Adrenal gland (tissue), 12 donors: ENCODE data around the gene HARBI1. TPM values are rescaled to one million over a fixed set of nuclear protein-coding genes. Genes with fewer than 3 reads are reported as not detected.
"Not testable (repeated sequence)": the region's sequence is repeated elsewhere in the genome, so short reads cannot be mapped to it uniquely, and the experiment has no call there.

Source experiments
- DNase-seq, 7 donors: peaks; one replicate each; pipeline ENCODE4 v3.0.0-alpha.2; 2019 to 2020
- H3K27ac ChIP-seq, 5 donors: fragments of 200-600 bp; sonication (generic) in 4 of 5; 1 replicate in 3 of 5; 2 replicates in 2 of 5; pipeline versions ENCODE4 v1.5.1 to v1.8.0; 2016 to 2020; ENCODE audit warnings: mild to moderate bottlenecking in 1 of 5
- H3K27me3 ChIP-seq: fragments of 200-600 bp; 2 replicates; pipeline ENCODE4 v1.8.0; 2021
- H3K36me3 ChIP-seq, 2 donors: fragments of 200-600 bp; replicated peaks in 1 of 2; 1 replicate in 1 of 2; 2 replicates in 1 of 2; pipeline versions ENCODE4 v1.5.1 to v1.8.0; 2018 to 2022
- H3K4me1 ChIP-seq, 2 donors: fragments of 200-600 bp; replicated peaks in 1 of 2; 1 replicate in 1 of 2; 2 replicates in 1 of 2; pipeline versions ENCODE4 v1.5.1 to v1.8.0; 2018 to 2021
- H3K4me3 ChIP-seq, 4 donors: fragments of 200-600 bp; sonication (generic) in 3 of 4; one replicate each; pipeline ENCODE4 v1.5.1; 2016 to 2018
- H3K9me3 ChIP-seq, 3 donors: fragments of 200-600 bp; sonication (generic) in 1 of 3; replicated peaks in 1 of 3; 1 replicate in 2 of 3; 2 replicates in 1 of 3; pipeline versions ENCODE4 v1.5.1 to v1.8.0; 2016 to 2021
- CTCF ChIP-seq, 6 experiments: fragments of 450-650 bp in 4 of 6; fragments of 200-600 bp in 2 of 6; sonication (generic) in 1 of 6; IDR thresholded peaks; 1 replicate in 5 of 6; 2 replicates in 1 of 6; pipeline versions ENCODE4 v1.5.1 to v1.8.0; 2016 to 2021; ENCODE audit warnings: antibody characterized with exemption in 6 of 6, mild to moderate bottlenecking in 2 of 6, moderate library complexity in 1 of 6
- POLR2A ChIP-seq, 2 donors: fragments of 450-650 bp; IDR thresholded peaks; one replicate each; pipeline ENCODE4 v1.6.1; 2017; ENCODE audit warnings: antibody characterized with exemption in 2 of 2, mild to moderate bottlenecking in 2 of 2, moderate library complexity in 1 of 2
- WGBS, 4 donors: extraction: QIAGEN DNeasy Blood & Tissue Kit in 2 of 4; methylation state at CpG; one replicate each; pipeline versions ENCODE4 v1.1.5 to v1.1.7; 2013 to 2017; 5-methylcytosine and 5-hydroxymethylcytosine counted together
- intact Hi-C, 2 donors: fragments of 100-400 bp; cut with DNase I; formaldehyde crosslinking; loops; one replicate each; pipeline versions ENCODE4 v1.14.1 to v1.15.0; 2022 to 2023
- polyA plus RNA-seq, 3 donors: library from polyadenylated mRNA; stranded (reverse); fragments of 200-250 nt in 2 of 3; fragments of 350-450 nt in 1 of 3; fragmentation: Illumina TruSeq in 1 of 3; extraction: RNeasy Lipid Tissue Mini Kit (QIAGEN cat#74804) in 1 of 3; gene quantifications; one replicate each; pipeline ENCODE4 v1.2.3, GENCODE V29; 2013 to 2014
- total RNA-seq, 9 donors: library from RNA; depleted of rRNA in 4 of 9; stranded (reverse); fragments of >200 nt in 4 of 9; fragments of 120-200 nt in 1 of 9; fragmentation: NEBNext Ultra II Directional in 1 of 9; extraction: Animal tissue kit (Norgen Biotek cat#: 25700) in 1 of 9; gene quantifications; one replicate each; pipeline versions ENCODE4 v1.1.0 to v1.2.4, GENCODE V29; 2013 to 2023
- donor health status: healthy with polysubstance abuse.
- donor health status: Bipolar disorder and iron deficiency.
- donor health status: DM: yes; HTN: yes; CAD: no.
- donor health status: DM: no; HTN: no; CAD: no.
- donor health status: DM: no; HTN: no; CAD: no.
- donor health status: DM: yes; HTN: yes; CAD: no.

Gene HARBI1
- total and polyA plus RNA-seq, 12 donors, result 1.5 to 7.4 (median 5.6) TPM

- no peak for TF ChIP-seq POLR2A (IDR thresholded peaks at IDR 0.05)
- TF ChIP-seq CTCF (IDR thresholded peaks at IDR 0.05), result no peak
- peak in 2 of 7 donors; percentile 11 for DNase-seq
- WGBS, 4 donors, result 89 to 91% (median 90%) methylated on average over 5 of the region's 5 CpGs
- Histone ChIP-seq H3K27ac (no peak overlapping the region), H3K4me1 (peaks cover 29 to 44% of the 10 kb centered on the region in 2 donors), H3K9me3 (no peaks in the 10 kb centered on the region), H3K27me3 (no peaks in the 10 kb centered on the region), H3K4me3 (no peak overlapping the region), H3K36me3 (no peaks in the 10 kb centered on the region)
- intact Hi-C loops, result no loop called here
Observed at GRCh38 chr11:46588131-46588530, 28.9 kb downstream of the HARBI1 start.

GRCh38 chr11:46583513-46583912 is 33.5 kb downstream of the HARBI1 start:
- H3K36me3 ChIP-seq, DNase-seq, intact Hi-C loops, H3K4me3 ChIP-seq, H3K27ac ChIP-seq, H3K27me3 ChIP-seq, H3K4me1 ChIP-seq, H3K9me3 ChIP-seq: not testable (repeated sequence)
- 100% methylated on average over 1 of the region's 1 CpG; no CpG with 5 or more reads in 2 of the 4 donors for WGBS, 4 donors

- no peaks in the 10 kb centered on the region for H3K27me3 ChIP-seq
- no peak overlapping the region for H3K4me3 ChIP-seq
- no peak for DNase-seq
- 91 to 94% (median 93%) methylated on average over 5 of the region's 5 CpGs for WGBS, 4 donors
- no peaks in the 10 kb centered on the region for H3K36me3 ChIP-seq
- intact Hi-C loops, result no loop called here
- H3K9me3 ChIP-seq, result no peaks in the 10 kb centered on the region
- H3K4me1 ChIP-seq, result peaks cover 0 to 15% of the 10 kb centered on the region in 2 donors
- TF ChIP-seq POLR2A (IDR thresholded peaks at IDR 0.05) (no peak), CTCF (IDR thresholded peaks at IDR 0.05) (no peak)
- no peak overlapping the region for H3K27ac ChIP-seq
Observed at GRCh38 chr11:46582588-46582987, 34.4 kb downstream of the HARBI1 start.

GRCh38 chr11:46577058-46577457 is 40.0 kb downstream of the HARBI1 start:
- Histone ChIP-seq H3K4me1 (peaks cover 8 to 38% of the 10 kb centered on the region in 2 donors), H3K27ac (no peak overlapping the region), H3K9me3 (no peaks in the 10 kb centered on the region), H3K36me3 (no peaks in the 10 kb centered on the region), H3K27me3 (no peaks in the 10 kb centered on the region), H3K4me3 (no peak overlapping the region)
- 95 to 100% (median 99%) methylated on average over 1 of the region's 1 CpG for WGBS, 4 donors
- TF ChIP-seq POLR2A (IDR thresholded peaks at IDR 0.05) (no peak), CTCF (IDR thresholded peaks at IDR 0.05) (no peak)
- DNase-seq, result no peak
- intact Hi-C loops, result no loop called here

- H3K36me3 ChIP-seq, result no peaks in the 10 kb centered on the region
- no peak overlapping the region for H3K4me3 ChIP-seq
- H3K27ac ChIP-seq, result no peak overlapping the region
- no peaks in the 10 kb centered on the region for H3K27me3 ChIP-seq
- no peak for TF ChIP-seq CTCF (IDR thresholded peaks at IDR 0.05)
- TF ChIP-seq POLR2A (IDR thresholded peaks at IDR 0.05), result no peak
- H3K4me1 ChIP-seq, result peaks cover 8 to 48% of the 10 kb centered on the region in 2 donors
- intact Hi-C loops, result no loop called here
- no peaks in the 10 kb centered on the region for H3K9me3 ChIP-seq
- WGBS, 4 donors, result 13 to 28% (median 19%) methylated on average over 1 of the region's 1 CpG
- DNase-seq, result no peak
Observed at GRCh38 chr11:46574656-46575055, 42.4 kb downstream of the HARBI1 start.
